ENCODE results near the gene AHI1. TPM values are rescaled to one million over a fixed set of nuclear protein-coding genes. Genes with fewer than 3 reads are reported as not detected.

The AHI1 gene
- total and polyA plus RNA-seq, 2 of the 13 experiments (the other 11 are each of a cell fraction or from before 2014, with no cell fraction given), result 7.2 to 18.6 TPM

DNA sequence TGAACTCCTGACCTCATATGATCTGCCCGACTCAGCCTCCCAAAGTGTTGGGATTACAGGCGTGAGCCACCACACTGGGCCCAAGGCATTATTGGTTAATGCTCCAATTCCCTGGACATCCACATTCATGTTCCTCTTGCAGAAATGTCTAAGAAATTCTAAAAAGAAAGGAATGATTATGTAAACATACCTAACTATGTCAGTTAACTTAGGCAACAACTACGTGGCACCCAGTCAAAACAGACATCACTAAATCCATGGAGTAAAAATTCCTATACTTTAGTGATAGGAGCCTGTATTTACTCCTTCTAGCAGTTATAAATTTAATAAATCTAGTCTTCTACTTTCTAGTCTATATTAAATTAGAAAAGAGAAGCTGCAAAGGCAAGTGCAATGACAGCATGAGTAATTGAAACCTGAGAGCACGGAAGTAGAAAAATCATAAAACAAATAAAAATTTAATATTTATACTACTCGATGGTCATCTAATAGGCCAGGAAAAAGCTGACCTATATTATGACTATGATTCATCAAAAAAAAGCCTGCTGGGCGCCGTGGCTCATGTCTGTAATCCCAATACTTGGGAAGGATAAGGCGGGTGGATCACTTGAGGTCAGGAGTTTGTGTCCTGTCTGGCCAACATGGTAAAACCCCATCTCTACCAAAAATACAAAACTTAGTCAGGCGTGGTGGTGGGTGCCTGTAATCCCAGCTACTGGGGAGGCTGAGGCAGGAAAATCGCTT, 4.2 kb downstream of the AHI1 start:
- no peaks in the 10 kb centered on the region; a peak in 1 of 5 replicates for H3K27me3 ChIP-seq (ENCODE audit: control insufficient read depth in 1 of 2, insufficient read depth in 2 of 2, low read length in 2 of 2)
- in situ Hi-C loops (cut with HindIII; ENCODE audit: extremely low pct_ligation_motif_present, low pct_unique_long_range_greater_than_20kb) (no loop called here), intact Hi-C loops (cut with micrococcal nuclease; ENCODE audit: unreplicated experiment) (no loop called here)
- FAIRE-seq (no peak), DNase-seq (ENCODE audit: low spot score) (no peak), ATAC-seq (no peak)
- H2AFZ ChIP-seq (ENCODE audit: low read length), result no peak overlapping the region
- no TSS peak for BruUV-seq (replicated peaks)
- no peak overlapping the region for H3K9ac ChIP-seq (ENCODE audit: insufficient read depth, low read depth, low read length)
- H4K20me1 ChIP-seq (ENCODE audit: insufficient read depth, low read length), result no peaks in the 10 kb centered on the region
- ChIA-PET POLR2A (no interaction called here), CTCF (ENCODE audit: low intra/inter-chr PET ratio, low total read pairs) (no interaction called here)
- no peaks in the 10 kb centered on the region for H3K9me3 ChIP-seq (ENCODE audit: low read length)
- H3K4me1 ChIP-seq (ENCODE audit: insufficient read depth, low read length), result peaks cover 10% of the 10 kb centered on the region
- H3K27ac ChIP-seq (ENCODE audit: extremely low read length, insufficient read depth, low read length), result no peak overlapping the region
- peaks cover 3% of the 10 kb centered on the region for H3K79me2 ChIP-seq (ENCODE audit: insufficient read depth, low read length)
- H3K4me3 ChIP-seq (replicated peaks in 1 of 3; ENCODE audit: insufficient read depth in 1 of 3, low read depth in 2 of 3, low read length in 3 of 3), result no peak overlapping the region
- 98% methylated on average over 10 of the region's 10 CpGs for WGBS (ENCODE audit: low lambda C conversion rate)
- no peak for TF ChIP-seq ZNF569 (CRISPR knock-in tag; IDR thresholded peaks at IDR 0.05; ENCODE audit: borderline replicate concordance)
- TF ChIP-seq GABPA (IDR thresholded peaks at IDR 0.05; ENCODE audit: low read depth, low read length), result no peak
- no peak for TF ChIP-seq GABPA (CRISPR knock-in tag; IDR thresholded peaks at IDR 0.05; ENCODE audit: low read depth)
- TF ChIP-seq, protein P1, sequence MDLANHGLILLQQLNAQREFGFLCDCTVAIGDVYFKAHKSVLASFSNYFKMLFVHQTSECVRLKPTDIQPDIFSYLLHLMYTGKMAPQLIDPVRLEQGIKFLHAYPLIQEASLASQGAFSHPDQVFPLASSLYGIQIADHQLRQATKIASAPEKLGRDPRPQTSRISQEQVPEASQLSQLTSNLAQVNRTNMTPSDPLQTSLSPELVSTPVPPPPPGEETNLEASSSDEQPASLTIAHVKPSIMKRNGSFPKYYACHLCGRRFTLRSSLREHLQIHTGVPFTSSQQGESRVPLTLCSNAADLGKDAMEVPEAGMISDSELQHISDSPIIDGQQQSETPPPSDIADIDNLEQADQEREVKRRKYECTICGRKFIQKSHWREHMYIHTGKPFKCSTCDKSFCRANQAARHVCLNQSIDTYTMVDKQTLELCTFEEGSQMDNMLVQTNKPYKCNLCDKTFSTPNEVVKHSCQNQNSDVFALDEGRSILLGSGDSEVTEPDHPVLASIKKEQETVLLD (CRISPR knock-in tag; IDR thresholded peaks at IDR 0.05; ENCODE audit: low read depth), result no peak
- no peak for TF ChIP-seq ATF6 (CRISPR knock-in tag; conservative IDR thresholded peaks at IDR 0.05)
- TF ChIP-seq ZNF841 (CRISPR knock-in tag; IDR thresholded peaks at IDR 0.05; ENCODE audit: borderline replicate concordance), result no peak
- no peak for TF ChIP-seq ZNF691 (CRISPR knock-in tag; IDR thresholded peaks at IDR 0.05; ENCODE audit: borderline replicate concordance, low read depth)
- TF ChIP-seq ZNF136 (CRISPR knock-in tag; IDR thresholded peaks at IDR 0.05; ENCODE audit: low read depth), result no peak
- no peak for TF ChIP-seq ZNF510 (CRISPR knock-in tag; IDR thresholded peaks at IDR 0.05; ENCODE audit: low read depth)
- no peak overlapping the region for H3K4me2 ChIP-seq (ENCODE audit: low read depth, low read length)
- peaks cover 0 to 4% of the 10 kb centered on the region in 2 experiments; a peak in 2 of 5 replicates for H3K36me3 ChIP-seq (replicated peaks in 1 of 2; ENCODE audit: control insufficient read depth in 1 of 2, insufficient read depth in 2 of 2, low read length in 2 of 2)
